HG03565 (cell line): ENCODE measurements around the gene TIMM13.
"Not testable (repeated sequence)": the region's sequence is repeated elsewhere in the genome, so short reads cannot be mapped to it uniquely, and the experiment has no call there.

Experiments used
- ATAC-seq: cut with Tn5 transposase; IDR thresholded peaks from one replicate; pipeline ENCODE4 v1.9.1; 2021; ENCODE audit warnings: mild to moderate bottlenecking, moderate library complexity; ENCODE audit not compliant: unreplicated experiment

Gene TIMM13

GRCh38 chr19:2427429-2428320 is at the start of gene TIMM13:
TIMM13 (minus strand) TSS chr19:2427586; CDS start chr19:2427533, 53 bp downstream.
- peak; percentile 67 for ATAC-seq

GRCh38 chr19:2476451-2477140 is 49.2 kb upstream of the TIMM13 start:
- ATAC-seq, result peak; percentile 1

- peak; percentile 47 for ATAC-seq
Measured at GRCh38 chr19:2475702-2476450, 48.5 kb upstream of the TIMM13 start, which contains the start of gene GADD45B. GADD45B (plus strand) TSS chr19:2476127; CDS start chr19:2476359, 232 bp downstream.

GRCh38 chr19:2475018-2475701 is 47.8 kb upstream of the TIMM13 start:
- no peak for ATAC-seq

GRCh38 chr19:2474232-2475017 is 47.0 kb upstream of the TIMM13 start:
- ATAC-seq, result peak; percentile 24

- not testable (repeated sequence) for ATAC-seq
Measured at GRCh38 chr19:2469915-2470200, 42.5 kb upstream of the TIMM13 start.

- no peak for ATAC-seq
Measured at GRCh38 chr19:2469102-2469914, 41.9 kb upstream of the TIMM13 start.

- no peak for ATAC-seq
Measured at GRCh38 chr19:2468596-2468995, 41.2 kb upstream of the TIMM13 start.

- ATAC-seq, result no peak
Measured at GRCh38 chr19:2464389-2464788, 37.0 kb upstream of the TIMM13 start.

- not testable (repeated sequence) for ATAC-seq
Measured at GRCh38 chr19:2463694-2464093, 36.3 kb upstream of the TIMM13 start.

- ATAC-seq, result no peak
Measured at GRCh38 chr19:2462635-2463421, 35.4 kb upstream of the TIMM13 start.

GRCh38 chr19:2461751-2462634 is 34.6 kb upstream of the TIMM13 start:
- ATAC-seq, result no peak

GRCh38 chr19:2460245-2460644 is 32.9 kb upstream of the TIMM13 start:
- no peak for ATAC-seq

GRCh38 chr19:2458776-2459175 is 31.4 kb upstream of the TIMM13 start:
- not testable (repeated sequence) for ATAC-seq

GRCh38 chr19:2458054-2458453 is 30.7 kb upstream of the TIMM13 start:
- ATAC-seq, result no peak

- no peak for ATAC-seq
Measured at GRCh38 chr19:2457394-2458037, 30.1 kb upstream of the TIMM13 start.
